IPS-NIHi7 (cell line): ENCODE data around the gene PIP5KL1.
A peak's percentile ranks its signal among the peaks of the same experiment; 100 is the strongest.

ENCODE experiments used
- DNase-seq: peaks from one replicate; pipeline ENCODE4 v3.0.0; 2012; ENCODE audit warnings: mixed read lengths; ENCODE audit errors: extremely low spot score

PIP5KL1 gene

DNA sequence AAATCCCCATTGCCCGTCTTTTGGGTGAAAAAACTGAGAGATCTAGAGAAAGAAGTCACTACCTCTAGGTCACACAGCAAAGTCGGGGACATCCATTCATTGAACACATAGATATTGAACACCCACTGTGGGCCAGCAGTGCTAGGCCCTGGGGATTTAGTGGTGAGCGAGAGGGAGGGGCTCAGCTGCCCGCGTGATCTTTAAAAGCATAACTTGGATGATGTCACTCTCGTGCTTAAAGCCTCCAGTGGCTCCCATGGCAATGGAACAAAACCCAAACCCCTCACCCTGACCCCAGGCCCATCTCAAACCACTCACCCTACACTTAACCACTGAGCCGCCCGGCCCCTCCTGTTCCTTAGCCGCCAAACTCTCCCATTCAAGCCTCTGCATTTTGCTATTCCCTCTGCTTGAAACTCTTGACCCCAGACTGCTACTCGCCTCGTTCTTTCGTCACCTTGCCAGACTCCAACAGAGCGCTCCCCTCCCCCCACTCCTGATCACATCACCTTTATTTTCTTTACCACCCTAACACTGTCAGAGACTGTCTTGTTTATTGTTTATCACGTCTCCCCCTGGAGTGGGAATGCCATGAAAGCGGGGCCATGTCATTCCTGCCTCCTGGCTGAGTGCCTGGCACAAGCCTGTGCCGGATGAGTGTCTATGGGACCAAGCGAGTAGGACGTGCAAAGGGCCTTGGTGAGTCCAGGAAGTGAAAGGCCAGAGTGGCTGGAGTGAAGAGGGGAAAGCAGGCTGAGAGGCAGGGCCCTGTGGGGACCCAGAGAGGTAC lies 710 bp upstream of the PIP5KL1 start:
- DNase-seq, result peak; percentile 21

GRCh38 chr9:127929625-127929979 lies 975 bp downstream of the PIP5KL1 start:
- DNase-seq, result no peak

DNA sequence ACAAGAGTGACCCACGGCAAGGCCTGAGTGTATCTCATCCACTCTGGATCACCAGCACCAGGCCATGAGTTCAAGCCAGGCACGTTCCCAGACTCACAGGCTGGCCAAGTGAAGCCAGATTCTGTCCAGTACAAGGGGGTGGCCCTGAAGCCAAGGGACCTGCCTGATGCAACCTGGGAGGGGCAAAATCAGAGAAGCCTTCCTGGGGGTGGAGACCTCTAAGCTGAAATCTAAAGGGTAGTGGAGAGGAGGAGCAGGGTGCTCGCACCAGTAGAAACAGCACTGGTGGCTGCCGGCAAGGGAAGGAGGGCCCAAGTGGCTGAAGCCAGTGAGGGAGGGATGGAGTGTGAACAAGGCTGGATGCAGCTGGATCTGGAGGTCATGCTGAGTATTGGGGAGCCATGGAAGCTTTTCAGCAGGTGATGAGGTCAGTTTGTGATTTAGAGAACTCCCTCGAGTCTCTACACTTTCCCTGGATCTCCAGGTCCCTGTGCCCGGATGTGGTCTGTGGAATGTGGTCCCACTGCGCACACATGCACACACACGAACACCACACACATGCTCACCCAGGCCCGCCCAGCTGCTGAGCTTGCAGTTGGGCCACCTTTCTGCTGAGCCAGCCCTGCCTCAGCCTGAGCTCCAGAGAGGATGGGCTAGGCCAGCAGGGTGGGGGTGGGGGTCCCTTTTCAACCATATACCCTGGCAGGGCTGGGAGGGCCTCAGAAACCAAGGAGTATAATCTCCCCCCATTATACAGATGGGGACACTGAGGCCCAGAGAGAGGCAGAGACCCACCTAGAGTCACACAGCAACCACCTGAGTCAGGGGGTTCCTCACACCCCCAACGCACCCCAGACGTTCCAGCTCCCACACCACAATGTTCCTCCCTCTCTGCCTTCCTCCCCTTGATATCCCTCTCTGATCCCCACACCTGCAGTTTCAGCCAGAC lies 1.6 kb downstream of the PIP5KL1 start:
- no peak for DNase-seq

DNA sequence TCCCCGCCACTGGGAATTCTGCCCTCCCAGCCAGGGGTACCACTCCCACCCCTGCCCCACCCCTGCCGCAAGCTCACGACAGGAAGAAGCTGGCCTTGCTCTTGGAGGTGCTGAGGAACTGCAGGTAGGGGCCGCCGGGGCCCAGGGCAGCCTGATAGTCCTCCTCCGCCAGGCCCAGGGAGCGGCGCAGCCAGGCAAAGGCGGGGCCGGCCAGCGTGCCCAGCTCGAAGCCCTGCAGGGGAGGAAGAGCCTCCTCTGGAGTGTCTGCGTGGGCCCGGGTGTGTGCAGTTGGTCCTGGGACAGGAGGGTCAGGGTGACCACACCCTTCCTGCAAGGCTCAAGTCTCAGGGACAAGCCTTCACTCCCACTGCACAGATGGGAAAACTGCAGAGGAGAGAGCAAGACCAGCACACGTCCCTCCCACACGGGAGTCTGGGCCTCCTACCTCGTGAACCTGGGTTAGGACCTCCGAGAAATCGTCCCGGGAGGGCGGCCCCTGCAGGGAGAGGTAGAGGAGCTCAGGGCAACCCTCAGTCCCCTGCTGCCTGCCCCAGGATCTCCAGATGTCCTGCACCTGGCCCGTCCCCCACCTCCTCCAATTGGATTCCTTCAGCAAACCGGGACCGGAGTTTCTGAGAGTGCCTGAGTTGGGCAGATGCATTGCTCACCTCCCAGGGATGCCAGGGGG lies 2.4 kb downstream of the PIP5KL1 start:
- peak; percentile 25 for DNase-seq

- DNase-seq, result peak; percentile 90
Measured at GRCh38 chr9:127927201-127927987, 3.2 kb downstream of the PIP5KL1 start.

DNA sequence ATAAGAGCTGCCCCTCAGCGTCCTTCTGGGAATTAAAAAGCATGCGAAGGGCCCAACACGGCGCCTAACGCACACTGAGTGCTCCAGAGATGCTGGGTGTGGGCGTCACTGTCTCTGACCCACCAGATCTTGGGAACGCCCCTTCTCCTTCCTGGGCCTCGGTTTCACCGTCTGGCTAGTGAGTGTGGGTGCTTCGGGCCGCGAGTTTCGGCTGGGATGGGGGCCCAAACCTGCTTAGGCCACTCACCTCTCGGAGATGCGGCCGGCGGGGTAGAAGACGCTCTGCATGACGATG lies 3.7 kb downstream of the PIP5KL1 start:
- no peak for DNase-seq

- no peak for DNase-seq
Measured at GRCh38 chr9:127925959-127926905, 4.3 kb downstream of the PIP5KL1 start.

DNA sequence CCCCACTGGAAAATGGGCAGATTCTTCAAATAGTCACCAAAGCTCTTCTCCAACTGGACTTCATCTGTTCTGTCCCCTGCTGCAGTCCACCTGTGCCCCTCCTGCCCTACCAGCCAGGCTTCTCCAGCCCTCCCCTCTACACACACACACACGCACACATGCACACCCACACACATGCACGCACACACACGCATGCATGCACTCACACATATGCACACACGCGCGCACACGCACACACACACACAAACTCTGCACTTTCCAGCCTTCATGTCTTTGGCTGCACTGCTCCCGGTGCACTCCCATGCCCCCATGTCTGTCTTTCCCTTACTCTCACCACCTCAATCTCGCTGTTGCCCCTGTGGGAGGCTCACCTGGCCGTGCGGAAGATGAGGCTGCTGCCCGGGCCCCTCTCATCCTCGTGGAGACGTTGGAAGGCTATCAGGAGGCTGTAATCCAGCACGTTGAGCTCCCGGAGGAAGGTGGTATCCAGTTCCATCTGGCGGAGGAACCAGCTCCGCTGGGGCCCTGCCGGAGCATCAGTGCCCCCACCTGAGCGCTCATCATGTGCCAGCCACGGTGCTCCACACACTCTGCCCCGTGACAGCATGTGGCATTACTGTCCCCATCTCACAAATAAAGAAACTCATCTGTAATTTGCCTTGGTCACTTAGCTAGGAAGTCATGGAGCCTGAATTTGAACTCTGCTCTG lies 5.7 kb downstream of the PIP5KL1 start:
- no peak for DNase-seq

- no peak for DNase-seq
Measured at GRCh38 chr9:127923771-127924170, 6.8 kb downstream of the PIP5KL1 start.

DNA sequence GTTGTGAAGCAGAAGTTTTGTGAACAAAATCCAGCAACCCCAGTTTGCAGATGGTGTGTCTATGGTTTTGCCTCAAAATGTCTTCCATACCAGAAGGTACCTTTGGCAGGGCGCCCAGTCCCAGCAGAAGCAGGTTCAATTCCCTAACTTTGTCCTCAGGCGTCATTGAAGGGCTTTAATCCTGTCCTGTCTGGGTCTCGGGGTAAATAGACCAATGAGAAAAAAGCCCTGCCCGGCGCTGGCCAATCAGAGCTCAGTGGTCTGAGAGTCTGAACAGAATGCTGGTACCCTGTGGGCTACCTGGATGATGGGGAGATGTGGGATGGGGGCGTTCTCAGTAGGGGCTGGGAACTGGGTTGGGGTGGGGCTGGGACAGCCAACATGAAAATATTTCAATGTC lies 7.5 kb downstream of the PIP5KL1 start:
- peak; percentile 65 for DNase-seq

GRCh38 chr9:127921557-127922120 lies 8.9 kb downstream of the PIP5KL1 start:
- peak; percentile 81 for DNase-seq

GRCh38 chr9:127920794-127921193 lies 9.8 kb downstream of the PIP5KL1 start:
- no peak for DNase-seq

GRCh38 chr9:127919253-127919815 lies 11.2 kb downstream of the PIP5KL1 start:
- no peak for DNase-seq

GRCh38 chr9:127918183-127919107 lies 12.1 kb downstream of the PIP5KL1 start:
- DNase-seq, result no peak

DNA sequence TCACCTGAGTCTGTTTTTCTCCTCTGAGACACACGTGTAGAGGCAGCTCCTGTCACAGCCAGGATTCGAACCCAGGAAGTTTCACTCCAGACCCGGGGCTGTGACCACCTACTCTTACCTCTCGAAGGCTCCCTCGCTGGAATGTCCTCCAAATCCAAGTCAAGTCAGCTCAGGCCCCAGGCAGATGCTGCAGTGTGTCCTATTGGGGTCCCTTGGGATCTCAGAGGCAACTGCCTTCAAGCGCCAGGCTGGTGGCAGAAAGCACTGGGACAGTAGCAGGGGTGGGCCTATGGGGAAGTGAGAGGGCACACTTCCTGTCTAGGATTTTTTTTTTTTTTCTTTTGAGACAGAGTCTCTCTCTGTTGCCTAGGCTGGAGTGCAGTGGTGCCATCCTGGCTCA lies 13.0 kb downstream of the PIP5KL1 start:
- no peak for DNase-seq

GRCh38 chr9:127916720-127917581 lies 13.6 kb downstream of the PIP5KL1 start, which contains the start of gene ST6GALNAC4:
ST6GALNAC4 (minus strand) TSS chr9:127917041; CDS start chr9:127916419, 622 bp downstream.
- peak; percentile 99 for DNase-seq
